IMR-90 (cell line): ENCODE measurements around the gene PIP5K1C. TPM values are rescaled to one million over a fixed set of nuclear protein-coding genes. Genes with fewer than 3 reads are reported as not detected.

Experiments used
- ATAC-seq: fragments of 200-7000 bp; cut with Tn5 transposase; 2 replicates; pipeline ENCODE4 v1.9.1; 2020; ENCODE audit warnings: low read depth, mild to moderate bottlenecking, moderate library complexity
- BruUV-seq: library from RNA; stranded (reverse); fragments of 400-500 nt; replicated peaks from 2 replicates; lab custom pipeline; 2021; lab: Mats Ljungman, UMichigan
- CTCF ChIA-PET: fragments of 300-600 bp; formaldehyde crosslinking; extraction: SDS; loops from one replicate; lab custom pipeline; 2021; ENCODE audit warnings: antibody characterized with exemption; lab: Yijun Ruan, JAX
- POLR2A ChIA-PET: fragments of 300-600 bp; sonication (Branson Sonifier 250); formaldehyde crosslinking; loops from one replicate; lab custom pipeline; 2022; ENCODE audit warnings: antibody characterized with exemption; ENCODE audit not compliant: unreplicated experiment; lab: Charles Lee
- DNase-seq: peaks from one replicate; pipeline ENCODE4 v3.0.0; 2013
- H2AFZ ChIP-seq: replicated peaks from 2 replicates; pipeline ENCODE3; 2013; ENCODE audit warnings: low read length, mild to moderate bottlenecking; ENCODE audit not compliant: poor library complexity
- H2AK5ac ChIP-seq: 2 replicates; pipeline ENCODE4 v1.6.1; 2013; ENCODE audit warnings: low read depth, low read length, inconsistent platforms
- H2AK9ac ChIP-seq: replicated peaks from 2 replicates; pipeline ENCODE3; 2013; ENCODE audit warnings: mild to moderate bottlenecking, low read depth, low read length, moderate library complexity; ENCODE audit not compliant: poor library complexity
- H2BK120ac ChIP-seq: 2 replicates; pipeline ENCODE4 v1.6.1; 2013; ENCODE audit warnings: low read depth, low read length, inconsistent platforms
- H2BK15ac ChIP-seq: 3 replicates; pipeline ENCODE4 v1.6.1; 2013; ENCODE audit warnings: low read depth, low read length, inconsistent platforms
- H2BK20ac ChIP-seq: 2 replicates; pipeline ENCODE4 v1.6.1; 2013; ENCODE audit warnings: low read depth, mild to moderate bottlenecking, inconsistent platforms, low read length, moderate library complexity
- H2BK5ac ChIP-seq: 2 replicates; pipeline ENCODE4 v1.6.1; 2013; ENCODE audit warnings: mild to moderate bottlenecking, low read depth, low read length, inconsistent platforms; ENCODE audit not compliant: poor library complexity, severe bottlenecking
- H3K14ac ChIP-seq: replicated peaks from 2 replicates; pipeline ENCODE4 v1.6.1; 2013; ENCODE audit warnings: low read depth, low read length, inconsistent platforms
- H3K18ac ChIP-seq: 2 replicates; pipeline ENCODE4 v1.6.1; 2013; ENCODE audit warnings: low read depth, low read length, control low read depth
- H3K23ac ChIP-seq: 2 replicates; pipeline ENCODE4 v1.6.1; 2013; ENCODE audit warnings: low read depth, low read length, inconsistent platforms
- H3K27ac ChIP-seq: 2 replicates; pipeline ENCODE4 v1.5.1; 2013; ENCODE audit warnings: mild to moderate bottlenecking, control low read depth, low read length; ENCODE audit not compliant: insufficient read depth
- H3K27me3 ChIP-seq: 2 replicates; pipeline ENCODE4 v1.6.1; 2013; ENCODE audit warnings: low read length; ENCODE audit not compliant: control insufficient read depth, insufficient read depth
- H3K36me3 ChIP-seq: 2 replicates; pipeline ENCODE4 v1.6.1; 2013; ENCODE audit warnings: low read length, mixed read lengths; ENCODE audit not compliant: control insufficient read depth, insufficient read depth
- H3K4ac ChIP-seq: 2 replicates; pipeline ENCODE4 v1.6.1; 2013; ENCODE audit warnings: low read depth, low read length, inconsistent platforms
- H3K4me1 ChIP-seq: 2 replicates; pipeline ENCODE4 v1.6.1; 2013; ENCODE audit warnings: low read length, mixed read lengths; ENCODE audit not compliant: control insufficient read depth, insufficient read depth
- H3K4me2 ChIP-seq: 2 replicates; pipeline ENCODE4 v1.6.1; 2013; ENCODE audit warnings: low read depth, mild to moderate bottlenecking, control low read depth, low read length, moderate library complexity
- H3K4me3 ChIP-seq: 2 replicates; pipeline ENCODE4 v1.5.1; 2013; ENCODE audit warnings: low read depth, mild to moderate bottlenecking, control low read depth, low read length, moderate library complexity; ENCODE audit not compliant: insufficient read depth
- H3K56ac ChIP-seq: 2 replicates; pipeline ENCODE4 v1.6.1; 2013; ENCODE audit warnings: low read length, inconsistent platforms; ENCODE audit not compliant: insufficient read depth; ENCODE audit errors: extremely low read depth
- H3K79me1 ChIP-seq, 2 experiments: 2 replicates each; pipeline ENCODE4 v1.6.1; 2013; ENCODE audit warnings: low read length in 2 of 2, inconsistent platforms in 1 of 2, low read depth in 1 of 2
- H3K9ac ChIP-seq: 2 replicates; pipeline ENCODE4 v1.6.1; 2013; ENCODE audit warnings: low read depth, low read length, control low read depth
- H3K9me1 ChIP-seq: 2 replicates; pipeline ENCODE4 v1.6.1; 2013; ENCODE audit warnings: low read length, inconsistent platforms; ENCODE audit not compliant: insufficient read depth
- H3K9me3 ChIP-seq: 2 replicates; pipeline ENCODE4 v1.6.1; 2013; ENCODE audit warnings: low read length; ENCODE audit not compliant: control insufficient read depth, insufficient read depth
- H4K20me1 ChIP-seq: 2 replicates; pipeline ENCODE4 v1.6.1; 2013; ENCODE audit warnings: low read length, inconsistent platforms; ENCODE audit not compliant: insufficient read depth
- H4K5ac ChIP-seq: 2 replicates; pipeline ENCODE4 v1.6.1; 2013; ENCODE audit warnings: mild to moderate bottlenecking, low read depth, low read length, control low read depth
- H4K8ac ChIP-seq, 2 experiments: 2 replicates each; pipeline ENCODE4 v1.6.1; 2013; ENCODE audit warnings: low read depth in 2 of 2, low read length in 2 of 2, control low read depth in 1 of 2, inconsistent platforms in 1 of 2
- H4K91ac ChIP-seq: 2 replicates; pipeline ENCODE4 v1.6.1; 2013; ENCODE audit warnings: low read depth, low read length, inconsistent platforms; ENCODE audit not compliant: insufficient read depth
- BHLHE40 ChIP-seq: fragments of 150-350 bp; IDR thresholded peaks from 2 replicates; pipeline ENCODE4 v1.6.1; 2016; ENCODE audit warnings: mild to moderate bottlenecking, low read depth, low read length
- CEBPB ChIP-seq: IDR thresholded peaks from 2 replicates; pipeline ENCODE4 v1.6.1; 2012; ENCODE audit warnings: low read depth, low read length, improper control_type of control experiment
- CHD1 ChIP-seq: IDR thresholded peaks from 2 replicates; pipeline ENCODE4 v1.6.1; 2012; ENCODE audit warnings: low read depth, low read length, improper control_type of control experiment
- MAFK ChIP-seq: IDR thresholded peaks from 2 replicates; pipeline ENCODE4 v1.6.1; 2012; ENCODE audit warnings: low read depth, low read length, improper control_type of control experiment
- RAD21 ChIP-seq: IDR thresholded peaks from 2 replicates; pipeline ENCODE4 v1.6.1; 2012; ENCODE audit warnings: low read length, improper control_type of control experiment
- WGBS, 2 experiments: methylation state at CpG; one replicate each; pipeline versions ENCODE4 v1.1.5 to v1.1.7; 2013; ENCODE audit warnings: missing lambda C conversion rate in 2 of 2; ENCODE audit not compliant: insufficient read length in 1 of 2; ENCODE audit errors: extremely low coverage in 2 of 2; 5-methylcytosine and 5-hydroxymethylcytosine counted together
- dilution Hi-C: fragments of 300-500 bp; cut with HindIII; formaldehyde crosslinking; loops from one replicate; pipeline ENCODE4 v1.14.3; 2018; ENCODE audit warnings: low sequenced_read_pairs; ENCODE audit not compliant: unreplicated experiment
- in situ Hi-C: fragments of 300-500 bp; cut with MboI; formaldehyde crosslinking; loops from 3 replicates; pipeline ENCODE4 v1.14.3; 2019; ENCODE audit warnings: low sequenced_read_pairs, inconsistent platforms, mixed read lengths
- intact Hi-C: fragments of 100-400 bp; cut with micrococcal nuclease; formaldehyde crosslinking; loops from 2 replicates; pipeline ENCODE4 v1.10.0; 2022
- polyA plus RNA-seq, 3 experiments: library from polyadenylated mRNA; depleted of rRNA; stranded (reverse); fragments of >200 nt; gene quantifications; 2 replicates each; pipeline ENCODE4 v1.2.3, GENCODE V29; 2012; ENCODE audit warnings: low replicate concordance in 1 of 3
- total RNA-seq: library from RNA; depleted of rRNA; stranded (reverse); fragments of >200 nt; gene quantifications from 2 replicates; pipeline ENCODE4 v1.2.3, GENCODE V29; 2012
- TF ChIP-seq, protein P1 (sequence below): conservative IDR thresholded peaks from 2 replicates; pipeline ENCODE4 v1.5.1; 2012; ENCODE audit warnings: mild to moderate bottlenecking, low read depth, low read length, improper control_type of control experiment
- TF ChIP-seq, protein P2 (sequence below): fragments of 150-350 bp; IDR thresholded peaks from 2 replicates; pipeline ENCODE4 v1.6.1; 2017; ENCODE audit warnings: mild to moderate bottlenecking, antibody characterized with exemption, low read length, low read depth

Gene PIP5K1C
- total and polyA plus RNA-seq, 2 of the 4 experiments (the other 2 are of a cell fraction), result 13.6 to 23.3 TPM

- BruUV-seq, result no TSS peak
- Histone ChIP-seq H3K9me3 (no peaks in the 10 kb centered on the region), H3K9me1 (no peaks in the 10 kb centered on the region), H3K4me1 (no peaks in the 10 kb centered on the region), H2BK120ac (no peak overlapping the region), H3K36me3 (peaks cover 32% of the 10 kb centered on the region), H2AFZ (no peak overlapping the region), H3K27ac (no peak overlapping the region), H2AK9ac (no peak overlapping the region), H2BK20ac (no peak overlapping the region), H4K91ac (no peak overlapping the region), H4K20me1 (no peaks in the 10 kb centered on the region), H4K8ac (no peak overlapping the region), H3K79me1 (no peaks in the 10 kb centered on the region), H4K5ac (no peak overlapping the region), H3K23ac (no peak overlapping the region), H2AK5ac (no peak overlapping the region), H3K18ac (no peak overlapping the region), H2BK15ac (no peak overlapping the region), H3K27me3 (no peaks in the 10 kb centered on the region), H3K9ac (no peak overlapping the region), H3K4me3 (no peak overlapping the region), H2BK5ac (no peak overlapping the region), H3K56ac (no peak overlapping the region), H3K4me2 (no peak overlapping the region), H3K14ac (no peak overlapping the region), H3K4ac (no peak overlapping the region)
- intact Hi-C loops, result no loop called here
- no peak for DNase-seq
- CTCF ChIA-PET, result no interaction called here
- dilution Hi-C loops, result no loop called here
- WGBS, 2 experiments, result 91% methylated on average over 4 of the region's 22 CpGs; no CpG with 5 or more reads in 1 of the 2 experiments
- POLR2A ChIA-PET, result no interaction called here
- no peak for ATAC-seq
- TF ChIP-seq, protein P1, sequence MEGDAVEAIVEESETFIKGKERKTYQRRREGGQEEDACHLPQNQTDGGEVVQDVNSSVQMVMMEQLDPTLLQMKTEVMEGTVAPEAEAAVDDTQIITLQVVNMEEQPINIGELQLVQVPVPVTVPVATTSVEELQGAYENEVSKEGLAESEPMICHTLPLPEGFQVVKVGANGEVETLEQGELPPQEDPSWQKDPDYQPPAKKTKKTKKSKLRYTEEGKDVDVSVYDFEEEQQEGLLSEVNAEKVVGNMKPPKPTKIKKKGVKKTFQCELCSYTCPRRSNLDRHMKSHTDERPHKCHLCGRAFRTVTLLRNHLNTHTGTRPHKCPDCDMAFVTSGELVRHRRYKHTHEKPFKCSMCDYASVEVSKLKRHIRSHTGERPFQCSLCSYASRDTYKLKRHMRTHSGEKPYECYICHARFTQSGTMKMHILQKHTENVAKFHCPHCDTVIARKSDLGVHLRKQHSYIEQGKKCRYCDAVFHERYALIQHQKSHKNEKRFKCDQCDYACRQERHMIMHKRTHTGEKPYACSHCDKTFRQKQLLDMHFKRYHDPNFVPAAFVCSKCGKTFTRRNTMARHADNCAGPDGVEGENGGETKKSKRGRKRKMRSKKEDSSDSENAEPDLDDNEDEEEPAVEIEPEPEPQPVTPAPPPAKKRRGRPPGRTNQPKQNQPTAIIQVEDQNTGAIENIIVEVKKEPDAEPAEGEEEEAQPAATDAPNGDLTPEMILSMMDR, result no peak
- no peak for TF ChIP-seq BHLHE40
- TF ChIP-seq, protein P2, sequence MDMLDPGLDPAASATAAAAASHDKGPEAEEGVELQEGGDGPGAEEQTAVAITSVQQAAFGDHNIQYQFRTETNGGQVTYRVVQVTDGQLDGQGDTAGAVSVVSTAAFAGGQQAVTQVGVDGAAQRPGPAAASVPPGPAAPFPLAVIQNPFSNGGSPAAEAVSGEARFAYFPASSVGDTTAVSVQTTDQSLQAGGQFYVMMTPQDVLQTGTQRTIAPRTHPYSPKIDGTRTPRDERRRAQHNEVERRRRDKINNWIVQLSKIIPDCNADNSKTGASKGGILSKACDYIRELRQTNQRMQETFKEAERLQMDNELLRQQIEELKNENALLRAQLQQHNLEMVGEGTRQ, result no peak
- no peak for TF ChIP-seq CHD1
- no peak for TF ChIP-seq MAFK
- TF ChIP-seq RAD21, result no peak
- no peak for TF ChIP-seq CEBPB
- in situ Hi-C loops, result no loop called here
Measured at GRCh38 chr19:3633559-3633988, 66.7 kb downstream of the PIP5K1C start.
